Gastroesophageal sphincter (tissue), 3 donors: Measurements from ENCODE around the gene LY86.

Source experiments
- POLR2A ChIP-seq, 2 donors: fragments of 450-650 bp; IDR thresholded peaks; one replicate each; pipeline ENCODE4 v1.6.1; 2017; ENCODE audit warnings: antibody characterized with exemption in 2 of 2, mild to moderate bottlenecking in 2 of 2, moderate library complexity in 1 of 2
- POLR2AphosphoS5 ChIP-seq: sonication (generic); formaldehyde crosslinking; IDR thresholded peaks from one replicate; pipeline ENCODE4 v1.6.1; 2017; ENCODE audit warnings: antibody characterized with exemption
- TF ChIP-seq, protein P1 (sequence below), 4 experiments: fragments of 200-600 bp in 2 of 4; fragments of 450-650 bp in 2 of 4; sonication (generic) in 1 of 4; IDR thresholded peaks; one replicate each; pipeline ENCODE4 v1.5.1; 2017 to 2019; ENCODE audit warnings: antibody characterized with exemption in 4 of 4, mild to moderate bottlenecking in 2 of 4, moderate library complexity in 2 of 4

DNA sequence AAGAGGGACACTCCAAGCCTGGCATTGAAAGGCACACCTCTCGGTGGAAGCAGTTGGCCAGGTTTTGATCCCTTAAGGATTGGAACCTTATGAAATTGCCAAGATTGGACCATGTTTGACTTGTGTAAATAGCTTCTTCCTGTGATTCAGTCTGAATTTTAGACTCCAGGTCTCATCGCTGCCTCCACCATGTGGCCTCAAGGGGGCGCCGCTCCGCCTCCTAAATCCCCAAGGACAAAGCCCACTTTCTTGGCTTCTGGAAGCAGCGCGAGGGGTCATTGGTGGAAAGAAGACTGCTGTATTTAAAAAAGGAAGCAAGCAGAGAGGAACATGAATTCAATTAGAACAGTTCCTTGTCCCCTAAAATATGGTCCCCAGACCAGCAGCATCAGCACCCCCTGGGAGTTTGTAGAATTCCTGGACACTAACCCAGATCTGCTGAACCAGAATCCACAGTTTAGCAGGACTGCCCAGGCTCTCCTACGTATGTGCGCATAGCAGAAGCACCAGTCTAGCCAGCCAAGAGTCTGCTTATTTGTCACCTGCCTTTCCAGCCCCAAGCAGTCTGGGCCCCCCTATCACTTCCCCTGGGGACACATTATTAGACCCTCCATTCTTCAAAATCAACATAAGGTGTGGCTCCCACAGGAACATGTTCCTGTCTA lies 108.5 kb downstream of the LY86 start:
- TF ChIP-seq, protein P1, sequence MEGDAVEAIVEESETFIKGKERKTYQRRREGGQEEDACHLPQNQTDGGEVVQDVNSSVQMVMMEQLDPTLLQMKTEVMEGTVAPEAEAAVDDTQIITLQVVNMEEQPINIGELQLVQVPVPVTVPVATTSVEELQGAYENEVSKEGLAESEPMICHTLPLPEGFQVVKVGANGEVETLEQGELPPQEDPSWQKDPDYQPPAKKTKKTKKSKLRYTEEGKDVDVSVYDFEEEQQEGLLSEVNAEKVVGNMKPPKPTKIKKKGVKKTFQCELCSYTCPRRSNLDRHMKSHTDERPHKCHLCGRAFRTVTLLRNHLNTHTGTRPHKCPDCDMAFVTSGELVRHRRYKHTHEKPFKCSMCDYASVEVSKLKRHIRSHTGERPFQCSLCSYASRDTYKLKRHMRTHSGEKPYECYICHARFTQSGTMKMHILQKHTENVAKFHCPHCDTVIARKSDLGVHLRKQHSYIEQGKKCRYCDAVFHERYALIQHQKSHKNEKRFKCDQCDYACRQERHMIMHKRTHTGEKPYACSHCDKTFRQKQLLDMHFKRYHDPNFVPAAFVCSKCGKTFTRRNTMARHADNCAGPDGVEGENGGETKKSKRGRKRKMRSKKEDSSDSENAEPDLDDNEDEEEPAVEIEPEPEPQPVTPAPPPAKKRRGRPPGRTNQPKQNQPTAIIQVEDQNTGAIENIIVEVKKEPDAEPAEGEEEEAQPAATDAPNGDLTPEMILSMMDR (IDR thresholded peaks at IDR 0.05): peak; percentile 14 to 54 (median 20)
- no peak for TF ChIP-seq POLR2AphosphoS5
- TF ChIP-seq POLR2A (IDR thresholded peaks at IDR 0.05): no peak
